ENCODE data around the gene SLC35B2.
A peak's percentile ranks its signal among the peaks of the same experiment; 100 is the strongest.

SLC35B2 gene

DNA sequence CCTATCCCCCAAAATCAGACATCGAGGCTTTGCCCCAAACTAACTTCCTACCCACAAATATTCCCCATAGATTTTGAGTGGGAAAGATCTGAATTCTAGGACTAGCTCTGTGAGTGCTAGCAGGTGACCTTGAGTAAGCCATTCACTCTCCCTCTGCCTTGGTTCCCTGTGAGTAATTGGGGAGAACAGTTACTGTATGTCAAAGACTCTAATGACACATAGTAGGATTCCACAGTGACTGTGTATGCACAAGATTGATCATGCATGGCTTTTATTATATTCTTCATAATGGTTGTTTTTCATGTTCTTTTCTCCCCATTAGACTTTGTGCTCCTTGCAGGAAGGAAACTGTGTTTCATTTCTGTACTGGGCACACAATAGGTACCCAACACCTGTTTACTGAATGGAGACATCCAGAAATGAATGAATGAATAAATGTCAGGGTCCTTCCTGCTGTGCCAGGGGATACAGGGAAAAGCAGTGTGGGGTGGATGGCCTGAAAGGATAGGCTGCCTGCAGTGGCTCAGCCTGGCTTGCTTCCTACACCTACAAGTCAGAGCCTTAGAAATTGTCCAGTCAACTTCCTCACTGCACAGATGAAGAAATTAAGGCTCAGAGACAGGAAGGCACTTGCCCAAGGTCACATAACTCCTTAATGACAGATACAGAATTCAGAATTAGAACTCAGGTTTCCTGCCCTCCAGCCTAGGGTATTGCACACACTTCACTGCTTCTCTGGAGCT, 12.0 kb upstream of the SLC35B2 start:
- no peak for DNase-seq

DNA sequence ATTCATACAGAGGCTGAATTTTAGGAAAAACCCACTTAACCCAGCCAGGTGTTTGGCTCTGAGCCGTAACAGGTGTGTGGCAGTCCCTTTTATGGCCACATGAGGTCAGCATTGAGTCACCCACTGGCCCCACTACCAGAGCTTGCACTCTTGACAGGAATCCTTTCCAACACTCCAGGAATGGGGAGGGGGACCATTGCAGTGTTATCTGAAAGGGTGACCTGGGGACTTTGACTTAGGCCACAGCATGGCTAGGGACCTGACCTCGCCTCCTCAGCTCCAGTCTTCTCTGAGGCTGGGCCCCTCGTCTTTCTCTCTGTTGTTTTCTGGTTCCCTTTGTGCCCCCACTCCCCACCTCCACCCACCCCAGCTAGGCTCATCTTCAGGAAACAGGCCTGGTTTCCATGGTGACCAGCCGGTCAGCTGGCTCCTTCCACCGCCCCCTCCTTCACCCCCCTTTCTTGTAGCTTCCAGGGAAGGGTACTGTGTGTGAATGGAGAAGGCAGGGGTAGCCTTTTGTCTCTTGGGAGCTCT, 10.8 kb upstream of the SLC35B2 start:
- DNase-seq: peak in 28 of 56 donors; percentile 16 to 64 (median 37)

DNA sequence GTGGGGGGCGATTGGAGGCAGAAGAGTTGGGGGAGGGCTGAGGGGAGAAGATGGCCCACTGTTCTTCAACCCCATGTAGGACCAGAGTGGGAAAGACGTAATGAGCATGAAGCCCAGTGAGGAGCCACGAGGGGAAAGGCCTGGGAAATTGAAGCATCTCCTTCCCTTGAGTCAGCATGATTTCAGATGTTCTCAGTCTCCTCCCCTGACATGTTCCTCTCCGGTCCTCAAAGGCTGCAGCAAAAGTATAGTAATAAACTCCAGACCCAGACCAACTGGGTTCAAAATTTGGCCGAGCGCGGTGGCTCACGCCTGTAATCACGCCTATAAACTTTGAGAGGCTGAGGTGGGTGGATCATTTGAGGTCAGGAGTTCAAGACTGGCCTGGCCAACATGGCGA, 9.9 kb upstream of the SLC35B2 start:
- no peak for DNase-seq

GRCh38 chr6:44266347-44266746, 9.0 kb upstream of the SLC35B2 start:
- no peak for DNase-seq

- DNase-seq: no peak
These were observed 8.4 kb upstream of the SLC35B2 start for GRCh38 chr6:44265722-44266233.

DNA sequence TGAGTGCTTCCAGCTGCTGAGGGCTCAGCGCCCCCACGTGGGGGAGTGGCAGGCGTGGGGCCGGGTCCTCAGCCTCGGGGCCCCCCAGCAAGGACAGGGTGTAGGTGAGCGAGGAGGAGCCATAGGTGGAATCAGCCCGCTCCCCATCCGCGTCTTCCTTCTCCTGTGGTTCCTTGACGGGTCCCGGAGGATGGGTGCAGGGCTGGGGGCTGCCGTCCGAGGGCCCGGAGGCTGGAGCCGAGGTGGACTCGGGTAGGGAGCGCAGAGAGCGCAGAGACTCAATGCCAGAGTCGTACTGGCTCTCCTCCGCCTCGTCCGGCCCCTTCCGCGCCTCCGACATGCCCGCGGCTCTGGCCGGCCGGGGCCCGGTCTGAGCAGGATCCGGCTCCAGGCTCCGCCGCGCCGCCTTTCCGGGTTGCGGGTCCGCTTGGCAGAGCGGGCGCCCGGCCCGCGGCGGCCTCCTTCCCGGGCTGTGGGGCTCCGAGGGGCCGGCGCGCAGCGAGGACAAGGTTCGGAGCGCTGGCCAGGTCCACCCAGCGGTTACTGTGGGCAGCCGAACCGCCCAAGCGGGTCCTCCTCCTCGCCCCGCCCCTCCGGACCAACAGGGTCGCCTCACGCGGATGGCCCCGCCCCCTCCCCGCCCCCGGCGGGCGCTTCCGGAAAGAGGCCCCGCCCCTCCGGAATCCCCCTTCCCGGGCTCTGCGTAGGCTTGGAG, 7.8 kb upstream of the SLC35B2 start, which contains the start of gene NFKBIE:
Gene NFKBIE (minus strand): TSS at position 545 of the 715 bp plus-strand sequence. CDS start 205 bp downstream, at position 340.
- peak; percentile 42 to 96 (median 84) for DNase-seq

GRCh38 chr6:44264154-44265006, 7.1 kb upstream of the SLC35B2 start:
- peak in 4 of 56 donors; percentile 18 to 41 (median 36) for DNase-seq

DNA sequence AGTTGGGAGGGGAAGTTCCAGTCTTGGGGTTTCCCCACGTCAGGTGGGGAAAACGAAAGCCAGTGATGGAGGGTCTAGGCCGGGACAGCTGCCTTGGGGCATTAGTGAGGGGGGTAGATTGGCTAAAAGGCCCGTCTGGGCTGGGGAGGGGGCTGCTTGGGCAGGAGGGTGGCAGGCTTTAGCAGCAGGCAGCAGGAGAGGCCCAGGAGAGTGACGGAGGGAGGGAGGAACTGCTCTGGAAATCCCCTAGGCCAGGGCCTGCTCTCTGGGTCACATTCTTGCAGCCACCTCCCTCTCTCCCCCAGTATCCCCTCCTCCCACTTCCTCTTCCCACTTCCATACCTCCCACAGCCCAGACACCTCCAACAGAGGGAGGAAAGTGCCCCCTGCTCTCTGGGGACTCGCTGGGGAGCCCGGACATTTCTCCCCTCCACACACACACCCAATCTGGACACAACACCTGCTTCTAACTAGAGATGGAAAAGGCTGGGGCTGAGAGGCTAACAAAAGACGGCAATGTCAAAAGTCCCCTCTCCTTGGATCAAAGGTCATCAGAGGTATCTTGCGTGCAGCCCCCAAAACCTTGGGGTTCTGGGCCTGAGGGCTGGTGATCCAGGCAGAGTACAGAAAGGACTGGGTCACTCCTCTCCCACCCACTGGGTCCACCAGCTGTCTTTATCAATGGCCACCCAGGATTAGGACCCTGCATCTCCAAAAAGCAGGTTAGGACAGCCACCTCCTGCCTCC, 6.2 kb upstream of the SLC35B2 start:
- no peak for DNase-seq

GRCh38 chr6:44262467-44263353, 5.4 kb upstream of the SLC35B2 start:
- no peak for DNase-seq

- no peak for DNase-seq
These were observed 4.3 kb upstream of the SLC35B2 start for GRCh38 chr6:44261581-44261980.

DNA sequence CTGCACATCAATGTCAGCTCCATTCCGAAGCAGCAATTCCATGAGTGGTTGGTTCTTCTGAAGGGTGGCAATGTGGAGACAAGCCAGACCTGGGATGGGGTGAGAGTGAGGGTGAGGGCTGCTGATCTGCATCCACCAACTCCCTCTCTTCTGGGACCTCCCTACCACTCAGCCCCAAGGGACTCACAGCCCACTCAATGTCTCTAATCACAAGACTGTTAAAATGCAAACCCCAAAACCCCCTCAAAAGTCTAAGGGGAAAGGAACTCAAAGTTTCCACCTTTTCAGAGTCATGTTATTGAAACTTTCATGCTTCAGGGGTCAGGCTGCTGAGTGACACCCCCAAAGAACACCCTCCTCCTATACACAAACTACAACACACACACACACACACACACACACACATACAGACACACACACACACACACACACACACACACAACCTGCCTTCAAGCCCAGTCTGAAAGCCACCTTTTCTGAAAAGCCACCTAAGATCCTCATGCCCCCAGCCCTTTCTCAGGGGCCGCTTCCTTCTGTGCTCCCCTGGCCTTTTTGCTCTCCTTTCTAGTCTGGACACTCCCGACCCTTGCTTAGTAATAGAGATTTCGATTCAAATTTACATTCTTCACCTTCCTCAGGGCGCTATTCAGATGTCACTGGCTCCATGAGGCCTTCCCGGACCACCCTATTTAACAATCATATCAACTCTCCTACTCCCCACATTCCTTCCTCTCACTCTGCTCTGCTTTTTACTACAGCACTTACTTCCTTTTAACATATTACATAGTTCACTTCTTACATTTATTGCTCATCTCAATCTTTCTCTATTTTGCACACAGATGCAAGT, 3.3 kb upstream of the SLC35B2 start:
- no peak for DNase-seq

DNA sequence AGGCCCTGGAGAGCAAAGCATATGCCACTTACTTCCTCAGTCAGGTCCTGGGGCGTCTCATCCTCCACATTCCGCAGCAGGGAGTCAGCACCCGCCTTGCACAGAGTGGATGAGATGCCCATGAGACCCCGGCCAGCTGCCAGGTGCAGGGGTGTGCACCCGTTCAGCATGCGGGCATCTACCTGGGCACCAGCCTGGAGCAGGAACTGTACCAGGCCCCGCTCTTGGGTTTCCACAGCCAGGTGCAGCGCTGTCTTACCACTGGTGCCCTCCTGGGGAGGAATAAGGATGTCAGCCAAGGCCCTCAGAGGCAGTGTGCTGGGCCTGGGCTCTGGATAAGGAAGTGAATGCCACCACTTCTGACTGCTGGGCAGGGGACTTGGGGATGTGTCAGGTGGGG, 2.7 kb upstream of the SLC35B2 start:
- no peak for DNase-seq

DNA sequence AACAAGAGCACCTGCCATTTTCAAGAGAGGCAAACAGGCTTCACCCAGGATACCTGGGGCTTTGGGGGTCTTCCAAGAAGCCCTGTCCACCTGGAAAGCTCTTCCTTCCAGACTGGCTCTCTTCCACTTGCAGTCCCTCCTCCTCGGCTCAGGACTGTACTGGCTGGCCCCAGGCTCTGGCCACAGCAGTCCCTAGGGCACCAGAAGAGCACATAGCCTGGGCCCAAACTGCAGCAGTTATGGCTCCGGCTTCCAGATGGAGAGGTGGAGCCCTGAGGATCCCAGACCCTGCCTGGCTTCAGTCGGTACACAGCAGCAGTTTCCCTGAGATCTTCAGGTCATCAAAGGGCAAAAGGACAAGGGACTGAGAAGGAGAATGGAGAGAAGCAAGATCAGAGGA, 1.6 kb upstream of the SLC35B2 start:
- no peak for DNase-seq

- DNase-seq: no peak
These were observed 1.1 kb upstream of the SLC35B2 start for GRCh38 chr6:44258325-44258863.

DNA sequence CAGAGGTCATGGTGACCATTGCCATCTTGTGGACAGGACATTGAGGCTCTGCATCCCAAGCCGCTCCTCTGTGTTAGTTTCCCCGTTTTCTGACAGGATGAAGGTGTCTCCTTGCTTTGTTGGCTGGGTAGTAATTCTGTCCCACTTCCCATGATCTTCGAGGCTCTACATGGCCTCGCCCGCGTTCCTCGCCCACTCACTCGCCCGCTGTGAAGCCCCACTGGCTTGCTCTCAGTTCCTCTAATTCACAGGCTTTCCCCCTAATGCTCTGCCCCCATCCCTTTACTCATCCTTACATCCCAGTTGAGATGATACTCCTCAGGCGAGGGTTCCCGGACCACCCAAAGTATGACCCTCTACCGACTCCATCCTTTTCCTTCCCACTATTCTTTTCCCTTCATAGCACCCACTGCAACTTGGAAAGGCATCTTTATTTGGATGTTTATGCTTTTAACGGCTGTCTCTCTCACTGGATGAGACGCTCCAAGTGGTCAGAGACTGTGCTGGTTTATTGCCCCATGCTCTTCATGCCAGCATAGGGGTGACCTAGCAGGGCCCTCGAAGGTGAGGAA, 511 bp upstream of the SLC35B2 start:
- no peak for DNase-seq

DNA sequence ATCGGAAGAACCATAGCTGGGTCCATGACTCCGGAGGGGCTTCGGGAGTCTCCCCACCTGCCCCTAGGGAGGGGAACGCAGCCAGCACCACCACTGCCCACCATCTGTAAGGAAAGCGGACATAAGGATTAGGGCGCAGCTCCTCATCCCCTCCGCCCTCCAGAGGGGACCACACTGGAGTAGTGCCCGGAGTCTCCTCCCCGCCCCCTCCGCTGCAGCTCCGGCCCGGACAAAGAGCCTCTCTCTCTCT, 628 bp downstream of the SLC35B2 start:
- DNase-seq: peak in 1 of 56 donors; percentile 91

DNA sequence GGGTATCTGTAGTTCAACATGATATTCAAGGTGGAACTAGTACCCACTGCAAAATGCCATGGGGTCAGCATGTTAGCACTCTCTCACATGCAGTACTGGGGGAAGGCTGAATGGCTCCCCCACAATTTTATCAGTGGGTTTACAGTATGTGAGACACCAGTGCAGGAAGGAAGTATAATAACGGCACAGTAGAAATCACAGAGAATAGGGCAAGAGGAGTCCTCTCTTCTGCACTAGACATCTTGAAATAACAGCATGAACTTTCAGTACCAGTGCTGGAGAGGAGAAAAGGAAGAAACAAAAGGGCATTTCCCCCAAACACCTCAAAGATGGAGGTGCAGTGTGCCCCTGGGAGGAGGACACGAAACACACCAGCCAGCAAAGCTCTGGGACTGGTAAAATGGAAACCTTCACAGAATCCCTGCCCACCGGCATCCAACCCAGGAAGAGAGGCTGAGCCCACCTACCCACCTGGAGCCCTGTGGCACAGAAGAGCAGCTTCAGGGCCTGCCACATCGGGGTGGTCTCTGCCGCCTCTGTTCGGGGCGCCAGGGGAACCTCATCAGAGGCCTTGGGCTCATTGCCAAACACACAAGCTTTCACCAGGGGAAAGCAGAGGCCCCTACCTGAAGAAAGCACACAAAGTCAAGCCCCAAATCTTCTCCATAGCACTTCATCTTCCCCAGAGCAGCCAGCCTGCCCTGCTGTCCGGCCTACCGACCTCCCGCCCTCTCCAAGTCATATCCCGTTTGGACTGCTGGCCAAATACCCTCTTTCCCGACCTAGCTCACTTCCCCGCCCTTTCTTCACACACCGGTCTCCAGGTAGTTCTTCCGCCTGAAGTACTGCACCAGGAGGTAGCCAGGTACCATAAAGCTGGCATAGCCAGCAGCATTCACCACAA, 1.2 kb downstream of the SLC35B2 start:
- DNase-seq: peak in 1 of 56 donors; percentile 63

Measured in amygdala (tissue), 56 donors.